ENCODE results near the gene FAM107B. TPM values are rescaled to one million over a fixed set of nuclear protein-coding genes. Genes with fewer than 3 reads are reported as not detected.

FAM107B gene
- total and polyA plus RNA-seq, 2 donors (not counting 3 experiments of a cell fraction or from before 2014, with no cell fraction given), result 39.2 to 176 TPM

DNA sequence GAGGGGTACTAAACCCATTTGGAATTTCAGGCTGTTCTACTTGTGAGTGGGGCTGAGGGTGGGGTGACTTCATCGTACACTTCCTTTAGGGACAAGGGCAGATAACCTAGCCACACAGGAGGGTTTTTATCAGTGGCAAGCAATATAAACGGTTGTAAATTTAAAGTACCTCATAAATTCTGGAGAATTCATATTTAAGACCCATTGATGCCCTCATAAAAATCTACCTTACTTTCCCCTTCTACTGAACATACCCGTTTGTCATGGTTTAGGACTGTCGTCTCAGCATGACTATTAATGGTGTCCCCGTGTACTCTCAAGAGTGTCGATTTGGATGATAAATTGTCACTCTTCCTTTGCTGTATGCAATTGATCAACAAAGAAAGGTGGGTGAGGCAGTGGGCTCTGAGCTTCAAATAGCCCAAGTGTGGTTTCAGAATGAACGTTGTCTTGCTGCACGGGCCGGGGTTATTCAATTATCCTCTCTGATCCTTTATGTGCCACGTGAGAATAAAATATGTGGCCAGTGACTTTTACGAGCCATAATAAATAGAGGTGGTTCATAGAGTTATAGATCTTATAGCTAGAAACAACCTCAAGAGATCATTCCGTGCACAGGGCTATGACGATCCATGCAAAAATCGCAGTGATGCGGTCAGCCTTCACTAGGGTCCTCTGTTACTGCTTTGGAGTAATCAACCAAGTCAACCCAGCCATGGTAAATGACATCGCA lies 82.2 kb downstream of the FAM107B start:
- Histone ChIP-seq H2AFZ (ENCODE audit: low read depth, low read length) (no peak overlapping the region), H3K79me2 (ENCODE audit: control insufficient read depth, insufficient read depth, low read length) (no peaks in the 10 kb centered on the region), H3K4me3 (replicated peaks in 1 of 3; ENCODE audit: insufficient read depth in 1 of 3, low read depth in 1 of 3, low read length in 3 of 3) (no peak overlapping the region), H3K36me3 (ENCODE audit: control insufficient read depth in 2 of 2, extremely low read depth in 1 of 2, insufficient read depth in 2 of 2, low read length in 2 of 2) (no peaks in the 10 kb centered on the region), H4K20me1 (replicated peaks; ENCODE audit: control insufficient read depth, extremely low read depth, insufficient read depth, low read length) (no peaks in the 10 kb centered on the region), H3K9me1 (replicated peaks; ENCODE audit: control insufficient read depth, extremely low read depth, insufficient read depth, low read length) (no peaks in the 10 kb centered on the region), H3K27me3 (ENCODE audit: control insufficient read depth in 2 of 2, insufficient read depth in 2 of 2, low read length in 2 of 2) (no peaks in the 10 kb centered on the region), H3K27ac (ENCODE audit: insufficient read depth, low read depth, low read length) (no peak overlapping the region), H3K4me2 (ENCODE audit: insufficient read depth, low read length) (no peak overlapping the region), H3K9me3 (replicated peaks; ENCODE audit: control insufficient read depth, insufficient read depth, low read length) (no peaks in the 10 kb centered on the region), H3K9ac (replicated peaks; ENCODE audit: extremely low read depth, insufficient read depth, low read length) (no peak overlapping the region), H3K4me1 (ENCODE audit: control insufficient read depth, extremely low read depth, insufficient read depth, low read length) (no peaks in the 10 kb centered on the region)
- no peak for FAIRE-seq
- DNase-seq (ENCODE audit: low read depth, low spot score), result no peak
- no TSS peak for BruUV-seq (replicated peaks)
- dilution Hi-C loops (cut with MboI; ENCODE audit: extremely low pct_ligation_motif_present, low sequenced_read_pairs) (no loop called here), intact Hi-C loops (cut with micrococcal nuclease) (no loop called here)
- no peak for TF ChIP-seq FOS (IDR thresholded peaks at IDR 0.05; ENCODE audit: borderline replicate concordance, insufficient read depth, low read length)
- ChIA-PET CTCF (interaction anchor here (1.0 to 1.2 kb wide), 2 partner anchors 9 to 55 kb away, joined by 3 to 4 read pairs; no protein-coding TSS in a partner anchor), POLR2A (no interaction called here)

DNA sequence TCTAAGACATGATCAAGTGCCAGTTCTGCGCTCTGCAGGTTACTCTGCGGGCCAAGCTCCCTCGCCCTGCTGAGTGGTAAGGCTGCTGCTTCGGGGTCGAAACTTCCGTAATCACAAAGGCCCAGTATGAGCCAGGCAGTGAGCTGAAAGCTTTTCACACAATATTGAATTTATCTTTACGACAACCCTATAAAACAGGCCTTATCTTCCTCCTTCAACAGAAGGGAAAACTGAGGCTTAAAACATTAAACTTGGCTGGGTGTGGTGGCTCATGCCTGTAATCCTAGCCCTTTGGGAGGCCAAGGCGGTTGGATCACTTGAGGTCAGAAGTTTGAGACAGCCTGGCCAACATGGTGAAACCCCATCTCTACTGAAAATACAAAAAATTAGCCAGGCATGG lies 83.3 kb downstream of the FAM107B start:
- dilution Hi-C loops (cut with MboI; ENCODE audit: extremely low pct_ligation_motif_present, low sequenced_read_pairs) (no loop called here), intact Hi-C loops (cut with micrococcal nuclease) (no loop called here)
- no peak for DNase-seq (ENCODE audit: low read depth, low spot score)
- Histone ChIP-seq H3K36me3 (ENCODE audit: control insufficient read depth in 2 of 2, extremely low read depth in 1 of 2, insufficient read depth in 2 of 2, low read length in 2 of 2) (no peaks in the 10 kb centered on the region), H2AFZ (ENCODE audit: low read depth, low read length) (no peak overlapping the region), H4K20me1 (replicated peaks; ENCODE audit: control insufficient read depth, extremely low read depth, insufficient read depth, low read length) (no peaks in the 10 kb centered on the region), H3K27me3 (ENCODE audit: control insufficient read depth in 2 of 2, insufficient read depth in 2 of 2, low read length in 2 of 2) (no peaks in the 10 kb centered on the region), H3K9me1 (replicated peaks; ENCODE audit: control insufficient read depth, extremely low read depth, insufficient read depth, low read length) (no peaks in the 10 kb centered on the region), H3K9me3 (replicated peaks; ENCODE audit: control insufficient read depth, insufficient read depth, low read length) (no peaks in the 10 kb centered on the region), H3K27ac (ENCODE audit: insufficient read depth, low read depth, low read length) (no peak overlapping the region), H3K4me2 (ENCODE audit: insufficient read depth, low read length) (no peak overlapping the region), H3K4me3 (replicated peaks in 1 of 3; ENCODE audit: insufficient read depth in 1 of 3, low read depth in 1 of 3, low read length in 3 of 3) (no peak overlapping the region), H3K4me1 (ENCODE audit: control insufficient read depth, extremely low read depth, insufficient read depth, low read length) (no peaks in the 10 kb centered on the region), H3K79me2 (ENCODE audit: control insufficient read depth, insufficient read depth, low read length) (no peaks in the 10 kb centered on the region), H3K9ac (replicated peaks; ENCODE audit: extremely low read depth, insufficient read depth, low read length) (no peak overlapping the region)
- TF ChIP-seq, protein P1, sequence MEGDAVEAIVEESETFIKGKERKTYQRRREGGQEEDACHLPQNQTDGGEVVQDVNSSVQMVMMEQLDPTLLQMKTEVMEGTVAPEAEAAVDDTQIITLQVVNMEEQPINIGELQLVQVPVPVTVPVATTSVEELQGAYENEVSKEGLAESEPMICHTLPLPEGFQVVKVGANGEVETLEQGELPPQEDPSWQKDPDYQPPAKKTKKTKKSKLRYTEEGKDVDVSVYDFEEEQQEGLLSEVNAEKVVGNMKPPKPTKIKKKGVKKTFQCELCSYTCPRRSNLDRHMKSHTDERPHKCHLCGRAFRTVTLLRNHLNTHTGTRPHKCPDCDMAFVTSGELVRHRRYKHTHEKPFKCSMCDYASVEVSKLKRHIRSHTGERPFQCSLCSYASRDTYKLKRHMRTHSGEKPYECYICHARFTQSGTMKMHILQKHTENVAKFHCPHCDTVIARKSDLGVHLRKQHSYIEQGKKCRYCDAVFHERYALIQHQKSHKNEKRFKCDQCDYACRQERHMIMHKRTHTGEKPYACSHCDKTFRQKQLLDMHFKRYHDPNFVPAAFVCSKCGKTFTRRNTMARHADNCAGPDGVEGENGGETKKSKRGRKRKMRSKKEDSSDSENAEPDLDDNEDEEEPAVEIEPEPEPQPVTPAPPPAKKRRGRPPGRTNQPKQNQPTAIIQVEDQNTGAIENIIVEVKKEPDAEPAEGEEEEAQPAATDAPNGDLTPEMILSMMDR (IDR thresholded peaks at IDR 0.05; ENCODE audit: extremely low read depth in 1 of 2, insufficient read depth in 1 of 2, low read depth in 1 of 2, low read length in 2 of 2), result no peak
- TF ChIP-seq EZH2 (IDR thresholded peaks at IDR 0.05; ENCODE audit: borderline replicate concordance, low read depth, low read length, severe bottlenecking), result no peak
- no peak for TF ChIP-seq POLR2A (IDR thresholded peaks at IDR 0.05; ENCODE audit: low read depth, low read length)
- no peak for TF ChIP-seq GATA2 (IDR thresholded peaks at IDR 0.05; ENCODE audit: insufficient read depth, insufficient read length, low read depth, low read length)
- no peak for TF ChIP-seq MYC (IDR thresholded peaks at IDR 0.05; ENCODE audit: low read depth, low read length)
- TF ChIP-seq, protein P2, sequence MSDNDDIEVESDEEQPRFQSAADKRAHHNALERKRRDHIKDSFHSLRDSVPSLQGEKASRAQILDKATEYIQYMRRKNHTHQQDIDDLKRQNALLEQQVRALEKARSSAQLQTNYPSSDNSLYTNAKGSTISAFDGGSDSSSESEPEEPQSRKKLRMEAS (IDR thresholded peaks at IDR 0.05; ENCODE audit: insufficient read depth, insufficient read length), result no peak
- TF ChIP-seq JUN (IDR thresholded peaks at IDR 0.05; ENCODE audit: borderline replicate concordance, insufficient read depth, insufficient read length, low read depth), result no peak
- TF ChIP-seq POLR2AphosphoS5 (IDR thresholded peaks at IDR 0.05; ENCODE audit: insufficient read depth, low read depth, low read length), result no peak
- no peak for TF ChIP-seq FOS (IDR thresholded peaks at IDR 0.05; ENCODE audit: borderline replicate concordance, insufficient read depth, low read length)
- FAIRE-seq, result no peak
- BruUV-seq (replicated peaks), result no TSS peak
- ChIA-PET POLR2A (no interaction called here), CTCF (interaction anchor here (1.0 kb wide), 1 partner anchor 53 kb away, joined by 3 read pairs; no protein-coding TSS in a partner anchor)

Measured in endothelial cell of umbilical vein (primary cell).